ENCODE results near the gene PSMG2. TPM values are rescaled to one million over a fixed set of nuclear protein-coding genes. Genes with fewer than 3 reads are reported as not detected.

The PSMG2 gene
- total and polyA plus RNA-seq, 2 of the 13 experiments (the other 11 are each of a cell fraction or from before 2014, with no cell fraction given), result 53.4 to 94.8 TPM

GRCh38 chr18:12702221-12703095, at the start of gene PSMG2, which contains the start of gene CEP76 (continued):
- no peak for TF ChIP-seq CHD4 (IDR thresholded peaks at IDR 0.05; ENCODE audit: borderline replicate concordance, low read length)
- TF ChIP-seq ZNF496 (CRISPR knock-in tag; IDR thresholded peaks at IDR 0.05; ENCODE audit: insufficient replicate concordance), result no peak
- no peak; the same call in 1 of the 2 replicates for TF ChIP-seq ZNF704 (CRISPR knock-in tag; IDR thresholded peaks at IDR 0.05; ENCODE audit: borderline replicate concordance)
- no peak for TF ChIP-seq GRHL1 (CRISPR knock-in tag; conservative IDR thresholded peaks at IDR 0.05)
- peak; percentile 30; the same call in 1 of the 2 replicates for TF ChIP-seq ATF2 (CRISPR knock-in tag; IDR thresholded peaks at IDR 0.05)
- TF ChIP-seq ZNF253 (CRISPR knock-in tag; IDR thresholded peaks at IDR 0.05; ENCODE audit: borderline replicate concordance), result no peak
- TF ChIP-seq HNF4G (IDR thresholded peaks at IDR 0.05; ENCODE audit: borderline replicate concordance, low read depth, low read length), result no peak
- peak; percentile 55; the same call in 1 of the 2 replicates for TF ChIP-seq HNF4G (CRISPR knock-in tag; IDR thresholded peaks at IDR 0.05; ENCODE audit: borderline replicate concordance, low read depth)
- peak; percentile 32; the same call in 1 of the 2 replicates for TF ChIP-seq MNT (IDR thresholded peaks at IDR 0.05)
- TF ChIP-seq ZNF468 (CRISPR knock-in tag; IDR thresholded peaks at IDR 0.05), result 0 out of 2 replicates have a peak, but pooled peaks have one; percentile 53
- no peak for TF ChIP-seq ZNF33B (CRISPR knock-in tag; IDR thresholded peaks at IDR 0.05)
- 0 out of 2 replicates have a peak, but pooled peaks have one; percentile 15 for TF ChIP-seq DZIP1 (CRISPR knock-in tag; IDR thresholded peaks at IDR 0.05)
- no peak; the same call in 1 of the 2 replicates for TF ChIP-seq ZNF543 (CRISPR knock-in tag; IDR thresholded peaks at IDR 0.05)
- peak; percentile 56; the same call in 1 of the 2 replicates for TF ChIP-seq MAX (IDR thresholded peaks at IDR 0.05)
- TF ChIP-seq ELK4 (CRISPR knock-in tag; IDR thresholded peaks at IDR 0.05; ENCODE audit: borderline replicate concordance), result no peak
- peak; percentile 40; the same call in 1 of the 2 replicates for TF ChIP-seq ZNF33A (CRISPR knock-in tag; IDR thresholded peaks at IDR 0.05; ENCODE audit: borderline replicate concordance)

Data from HepG2 (cell line).